ENCODE results near the gene NR1D1.

The NR1D1 gene

GRCh38 chr17:40111221-40112128, 11.1 kb upstream of the NR1D1 start:
- peak; percentile 96 for DNase-seq (ENCODE audit: low read depth)

GRCh38 chr17:40110026-40110845, 9.8 kb upstream of the NR1D1 start:
- no peak for DNase-seq (ENCODE audit: low read depth)

GRCh38 chr17:40108970-40109824, 8.8 kb upstream of the NR1D1 start:
- DNase-seq (ENCODE audit: low read depth) = no peak

- no peak for DNase-seq (ENCODE audit: low read depth)
Measured at GRCh38 chr17:40107522-40108174, 7.3 kb upstream of the NR1D1 start.

GRCh38 chr17:40106760-40107521, 6.6 kb upstream of the NR1D1 start:
- DNase-seq (ENCODE audit: low read depth) = no peak

GRCh38 chr17:40105861-40106759, 5.7 kb upstream of the NR1D1 start:
- DNase-seq (ENCODE audit: low read depth) = no peak

GRCh38 chr17:40104594-40105486, 4.5 kb upstream of the NR1D1 start:
- no peak for DNase-seq (ENCODE audit: low read depth)

- no peak for DNase-seq (ENCODE audit: low read depth)
Measured at GRCh38 chr17:40103688-40104087, 3.3 kb upstream of the NR1D1 start.

- DNase-seq (ENCODE audit: low read depth) = no peak
Measured at GRCh38 chr17:40103071-40103661, 2.8 kb upstream of the NR1D1 start.

- no peak for DNase-seq (ENCODE audit: low read depth)
Measured at GRCh38 chr17:40101367-40102210, 1.2 kb upstream of the NR1D1 start.

GRCh38 chr17:40100669-40101366, 429 bp upstream of the NR1D1 start:
- peak; percentile 98 for DNase-seq (ENCODE audit: low read depth)

GRCh38 chr17:40099619-40100418, 570 bp downstream of the NR1D1 start:
- no peak for DNase-seq (ENCODE audit: low read depth)

GRCh38 chr17:40098846-40099618, 1.4 kb downstream of the NR1D1 start:
- DNase-seq (ENCODE audit: low read depth) = peak; percentile 99

- peak; percentile 70 for DNase-seq (ENCODE audit: low read depth)
Measured at GRCh38 chr17:40097931-40098845, 2.2 kb downstream of the NR1D1 start.

Data from stromal cell of bone marrow (primary cell).